ENCODE results near the gene IRF3. TPM values are rescaled to one million over a fixed set of nuclear protein-coding genes. Genes with fewer than 3 reads are reported as not detected.

The IRF3 gene, protein sequence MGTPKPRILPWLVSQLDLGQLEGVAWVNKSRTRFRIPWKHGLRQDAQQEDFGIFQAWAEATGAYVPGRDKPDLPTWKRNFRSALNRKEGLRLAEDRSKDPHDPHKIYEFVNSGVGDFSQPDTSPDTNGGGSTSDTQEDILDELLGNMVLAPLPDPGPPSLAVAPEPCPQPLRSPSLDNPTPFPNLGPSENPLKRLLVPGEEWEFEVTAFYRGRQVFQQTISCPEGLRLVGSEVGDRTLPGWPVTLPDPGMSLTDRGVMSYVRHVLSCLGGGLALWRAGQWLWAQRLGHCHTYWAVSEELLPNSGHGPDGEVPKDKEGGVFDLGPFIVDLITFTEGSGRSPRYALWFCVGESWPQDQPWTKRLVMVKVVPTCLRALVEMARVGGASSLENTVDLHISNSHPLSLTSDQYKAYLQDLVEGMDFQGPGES
- total RNA-seq (2013; cell fraction: nucleolus; rRNA removed) = 31.4 and 47.6 TPM in 2 replicates
- total RNA-seq (2014; rRNA removed) (82.7 and 87.4 TPM in 2 replicates), total RNA-seq (2014; rRNA removed; fragmentation: Illumina TruSeq; extraction: Trizol) (39.2 and 41.7 TPM in 2 replicates), total RNA-seq (2021) (93.8 and 110 TPM in 2 replicates), polyA plus RNA-seq (2011; rRNA removed) (39.9 and 68.7 TPM in 2 replicates), polyA plus RNA-seq (2014; fragmentation: Illumina TruSeq; extraction: Trizol) (25.2 and 83.2 TPM in 2 replicates), polyA plus RNA-seq (2014; fragmentation: Nextera tagmentation; extraction: Ambion mirVana) (10 to 100 TPM in 1 of 2 experiments, 1 to 10 TPM in 1; 5.5 to 17.2 TPM), polyA plus RNA-seq (2014; rRNA removed) (109 and 140 TPM in 2 replicates), polyA plus RNA-seq (2016; fragmentation: Nextera tagmentation; extraction: Ambion mirVana) (10 to 100 TPM; 51.1 to 58.1 TPM), polyA minus RNA-seq (2011; rRNA and poly(A)+ RNA removed) (26.8 and 55.4 TPM in 2 replicates), Bru-seq, nascent RNA (percentile 88 among the genes with signal in this experiment), BruChase-seq, experiment 1, labeled RNA remaining after a 6-hour chase (percentile 95 among the genes with signal in this experiment), BruChase-seq, experiment 2, labeled RNA remaining after a 2-hour chase (percentile 92 among the genes with signal in this experiment)
- 48.7 TPM for polyA plus RNA-seq (2011; ENCODE audit: low read depth)
- polyA plus RNA-seq (2011; cell fraction: cytosol; rRNA removed) = 114 and 137 TPM in 2 replicates
- polyA plus RNA-seq (2011; cell fraction: nucleus; rRNA removed) = 145 and 206 TPM in 2 replicates
- polyA plus RNA-seq (2012) = 105 and 125 TPM in 2 replicates
- polyA minus RNA-seq (2011; cell fraction: cytosol; rRNA and poly(A)+ RNA removed) = 22.6 and 37.9 TPM in 2 replicates
- 18.3 and 35.4 TPM in 2 replicates for polyA minus RNA-seq (2011; cell fraction: nucleus; rRNA and poly(A)+ RNA removed)
- long read RNA-seq, experiment 1, transcript IRF3-203 (8 exons, 1,613 nt) = major isoform, 15 of 46 reads
- long read RNA-seq, experiment 1, partial matches to known transcripts = 3 of 46 reads
- long read RNA-seq, experiment 1, other reads (novel, unspliced or antisense) = 21 of 46 reads
- long read RNA-seq, experiment 2, transcript IRF3-203 (8 exons, 1,613 nt) = major isoform, 6 of 29 reads
- long read RNA-seq, experiment 2, partial matches to known transcripts = 2 of 29 reads
- long read RNA-seq, experiment 2, other reads (novel, unspliced or antisense) = 17 of 29 reads

- Histone ChIP-seq H3K27ac (ENCODE audit: control insufficient read depth, insufficient read depth) (peak within 1 kb of the TSS; percentile 91), H3K27me3 (replicated peaks in 1 of 2; ENCODE audit: control insufficient read depth in 2 of 2, insufficient read depth in 2 of 2, low read length in 1 of 2) (no peaks in the 10 kb centered on the region), H3K4me2 (ENCODE audit: control insufficient read depth, insufficient read depth) (peak within 1 kb of the TSS; percentile 91), H3K4me3 (peak within 1 kb of the TSS; percentile 99), H3K79me2 (ENCODE audit: control insufficient read depth, insufficient read depth, low read length) (peaks cover 36% of the 10 kb centered on the region), H4K20me1 (ENCODE audit: control insufficient read depth, insufficient read depth) (peaks cover 4% of the 10 kb centered on the region), H3K9ac (ENCODE audit: control insufficient read depth, insufficient read depth, low read length) (peak within 1 kb of the TSS; percentile 97), H3K36me3 (ENCODE audit: control insufficient read depth in 2 of 2, insufficient read depth in 2 of 2, low read length in 1 of 2) (peaks cover 12 to 17% of the 10 kb centered on the region in 2 experiments), H2AFZ (ENCODE audit: control insufficient read depth, low read depth, low read length) (peak within 1 kb of the TSS; percentile 91), H3K4me1 (ENCODE audit: control insufficient read depth, insufficient read depth, low read length) (peaks cover 14% of the 10 kb centered on the region), H3K9me3 (replicated peaks; ENCODE audit: control insufficient read depth, insufficient read depth, low read length) (no peaks in the 10 kb centered on the region)
- ChIA-PET CTCF (interaction anchor here (0.6 to 5.5 kb wide), 7 partner anchors 10 to 708 kb away, joined by 3 to 80 read pairs (median 5); partner anchors contain the start of genes PRMT1, PRRG2, RRAS and SCAF1), POLR2A (interaction anchor here (0.6 to 6.0 kb wide), 7 partner anchors 11 to 528 kb away, joined by 3 to 126 read pairs (median 7); partner anchors contain the start of genes AP2A1, NOSIP, PRMT1 and PRRG2), RAD21 (ENCODE audit: unreplicated experiment) (interaction anchor here (0.8 to 3.4 kb wide), 5 partner anchors 9 to 75 kb away, joined by 3 to 34 read pairs (median 7); partner anchors contain the start of genes PRMT1, RRAS and SCAF1), SMC1A (ENCODE audit: uncharacterized antibody, unreplicated experiment) (interaction anchor here (1.1 to 2.2 kb wide), 5 partner anchors 10 to 72 kb away, joined by 4 to 9 read pairs (median 5); partner anchors contain the start of gene RRAS)
- FAIRE-seq = peak; percentile 87
- peak; percentile 92 for ATAC-seq
- in situ Hi-C loops (cut with MboI) (loop anchor here (5.0 kb wide), 1 partner anchor 168 kb away; the partner anchor contains the start of gene RPS11), intact Hi-C loops (cut with micrococcal nuclease; ENCODE audit: unreplicated experiment) (loop anchor here (2.0 kb wide), 1 partner anchor 23 kb away; the partner anchor contains the start of gene SCAF1)
- no TSS peak for BruUV-seq (replicated peaks)
- WGBS (ENCODE audit: insufficient coverage, insufficient replicate concordance, low lambda C conversion rate, missing lambda C conversion rate) = under 1% methylated on average over 47 of the region's 50 CpGs
- peak; percentile 84 for DNase-seq (ENCODE audit: low read depth, low spot score)
- TF ChIP-seq GABPA (IDR thresholded peaks at IDR 0.05; ENCODE audit: low read depth) (no peak), POLR2AphosphoS2 (IDR thresholded peaks at IDR 0.05; ENCODE audit: low read depth, low read length) (0 out of 2 replicates have a peak, but pooled peaks have one; percentile 21), EZH2 (IDR thresholded peaks at IDR 0.05; ENCODE audit: borderline replicate concordance, control insufficient read depth, low read depth, low read length) (no peak), ZNF274 (IDR thresholded peaks at IDR 0.05; ENCODE audit: insufficient read depth, insufficient read length) (no peak), EED (IDR thresholded peaks at IDR 0.05; ENCODE audit: low read depth) (peak; percentile 70), JUND (IDR thresholded peaks at IDR 0.05; ENCODE audit: low read depth, low read length) (0 out of 2 replicates have a peak, but pooled peaks have one; percentile 1), HCFC1 (IDR thresholded peaks at IDR 0.05; ENCODE audit: low read length) (peak; percentile 10), RUNX3 (IDR thresholded peaks at IDR 0.05; ENCODE audit: low read length) (peak; percentile 83), NKRF (conservative IDR thresholded peaks at IDR 0.05) (peak; percentile 68; the same call in 1 of the 2 replicates), NR2C1 (IDR thresholded peaks at IDR 0.05) (0 out of 2 replicates have a peak, but pooled peaks have one; percentile 26), NFXL1 (IDR thresholded peaks at IDR 0.05; ENCODE audit: borderline replicate concordance) (no peak), BMI1 (IDR thresholded peaks at IDR 0.05; ENCODE audit: borderline replicate concordance) (no peak), EGR1 (IDR thresholded peaks at IDR 0.05; ENCODE audit: borderline replicate concordance in 1 of 2, low read depth in 2 of 2, low read length in 2 of 2) (peak; percentile 30 to 84; a peak in 2 of 3 replicates), BCL11A (IDR thresholded peaks at IDR 0.05; ENCODE audit: low read depth, low read length) (no peak), POLR2A (IDR thresholded peaks at IDR 0.05; ENCODE audit: low read depth, low read length) (peak; percentile 74)
Observed at GRCh38 chr19:49665351-49666119, at the start of gene IRF3, which contains the start of gene BCL2L12. Gene IRF3, minus strand, starts transcription at chr19:49665857. Its CDS starts 1,019 bp downstream, at chr19:49664838. Gene BCL2L12, plus strand, starts transcription at chr19:49665933. Its CDS starts 760 bp downstream, at chr19:49666693.
